Vagina (tissue), 2 donors: ENCODE results near the gene CCDC12. TPM values are rescaled to one million over a fixed set of nuclear protein-coding genes. Genes with fewer than 3 reads are reported as not detected.

Experiments
- DNase-seq, 2 donors: peaks; one replicate each; pipeline ENCODE4 v3.0.0-alpha.2; 2017; ENCODE audit errors: extremely low spot score in 2 of 2
- H3K27ac ChIP-seq: fragments of 200-600 bp; sonication (generic); one replicate; pipeline ENCODE4 v1.5.1; 2019
- H3K27me3 ChIP-seq: fragments of 200-600 bp; sonication (generic); one replicate; pipeline ENCODE4 v1.5.1; 2019
- H3K36me3 ChIP-seq, 2 donors: fragments of 200-600 bp; sonication (generic); one replicate each; pipeline ENCODE4 v1.5.1; 2017 to 2019
- H3K4me1 ChIP-seq: fragments of 200-600 bp; sonication (generic); one replicate; pipeline ENCODE4 v1.5.1; 2019
- H3K4me3 ChIP-seq, 2 donors: fragments of 200-600 bp; sonication (generic); 1 replicate in 1 of 2; 2 replicates in 1 of 2; pipeline ENCODE4 v1.5.1; 2016 to 2019
- H3K9me3 ChIP-seq: fragments of 200-600 bp; sonication (generic); one replicate; pipeline ENCODE4 v1.5.1; 2019
- POLR2A ChIP-seq, 2 donors: fragments of 450-650 bp; IDR thresholded peaks; one replicate each; pipeline ENCODE4 v1.6.1; 2017; ENCODE audit warnings: antibody characterized with exemption in 2 of 2, mild to moderate bottlenecking in 2 of 2, moderate library complexity in 2 of 2
- POLR2AphosphoS5 ChIP-seq, 2 donors: sonication (generic); formaldehyde crosslinking; IDR thresholded peaks; one replicate each; pipeline ENCODE4 v1.9.0; 2017; ENCODE audit warnings: antibody characterized with exemption in 2 of 2, mild to moderate bottlenecking in 2 of 2, low read depth in 1 of 2; ENCODE audit not compliant: insufficient read depth in 1 of 2
- intact Hi-C: fragments of 100-400 bp; cut with DNase I; formaldehyde crosslinking; loops from one replicate; pipeline ENCODE4 v1.15.1; 2023
- total RNA-seq: library from RNA; depleted of rRNA; stranded (reverse); fragments of >200 nt; gene quantifications from one replicate; pipeline ENCODE4 v1.2.3, GENCODE V29; 2016
- TF ChIP-seq, protein P1 (sequence below), 3 experiments: fragments of 450-650 bp in 2 of 3; fragments of 200-600 bp in 1 of 3; sonication (generic) in 1 of 3; IDR thresholded peaks; one replicate each; pipeline ENCODE4 v1.5.1; 2017 to 2019; ENCODE audit warnings: antibody characterized with exemption in 3 of 3, mild to moderate bottlenecking in 2 of 3, moderate library complexity in 2 of 3

Gene CCDC12
- total RNA-seq, 1 donor from 2014 or later: 55.5 TPM

DNA sequence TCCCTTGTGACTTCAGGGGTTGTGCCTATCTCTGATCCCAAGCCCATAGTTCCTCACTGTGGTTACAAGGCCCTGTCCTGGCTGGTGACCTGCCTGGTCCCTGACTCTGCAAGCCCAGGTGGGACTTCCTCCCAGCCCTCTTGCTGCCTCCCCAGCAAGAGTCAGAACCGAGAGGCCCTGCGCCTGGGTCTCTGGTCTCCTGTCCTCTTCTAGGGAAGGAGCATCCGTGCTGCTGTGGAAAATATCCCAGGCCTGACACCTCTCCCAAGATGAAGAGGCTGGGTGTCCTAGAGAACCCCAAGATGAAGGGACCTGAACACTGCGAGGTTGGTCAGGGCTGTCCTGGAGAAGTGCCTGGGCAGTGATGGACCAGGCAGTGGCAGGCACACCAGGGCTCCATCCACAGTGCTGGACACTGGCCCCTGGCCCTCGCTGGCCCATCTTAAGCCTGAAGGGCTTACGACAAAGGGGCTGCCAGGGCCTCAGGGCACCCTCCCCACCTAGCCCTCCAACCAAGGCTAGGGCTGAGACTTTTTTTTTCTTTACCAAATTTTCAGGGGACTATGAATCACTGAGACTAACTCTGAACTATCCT, 66.3 kb downstream of the CCDC12 start:
- Histone ChIP-seq H3K4me3 (no peak overlapping the region), H3K27ac (no peak overlapping the region), H3K4me1 (peaks cover 32% of the 10 kb centered on the region), H3K9me3 (no peaks in the 10 kb centered on the region), H3K36me3 (no peaks in the 10 kb centered on the region), H3K27me3 (no peaks in the 10 kb centered on the region)
- no peak for DNase-seq
- intact Hi-C loops: no loop called here
- TF ChIP-seq POLR2A (IDR thresholded peaks at IDR 0.05) (no peak), POLR2AphosphoS5 (IDR thresholded peaks at IDR 0.05; ENCODE audit: insufficient read depth in 1 of 2, low read depth in 1 of 2) (no peak)
- TF ChIP-seq, protein P1, sequence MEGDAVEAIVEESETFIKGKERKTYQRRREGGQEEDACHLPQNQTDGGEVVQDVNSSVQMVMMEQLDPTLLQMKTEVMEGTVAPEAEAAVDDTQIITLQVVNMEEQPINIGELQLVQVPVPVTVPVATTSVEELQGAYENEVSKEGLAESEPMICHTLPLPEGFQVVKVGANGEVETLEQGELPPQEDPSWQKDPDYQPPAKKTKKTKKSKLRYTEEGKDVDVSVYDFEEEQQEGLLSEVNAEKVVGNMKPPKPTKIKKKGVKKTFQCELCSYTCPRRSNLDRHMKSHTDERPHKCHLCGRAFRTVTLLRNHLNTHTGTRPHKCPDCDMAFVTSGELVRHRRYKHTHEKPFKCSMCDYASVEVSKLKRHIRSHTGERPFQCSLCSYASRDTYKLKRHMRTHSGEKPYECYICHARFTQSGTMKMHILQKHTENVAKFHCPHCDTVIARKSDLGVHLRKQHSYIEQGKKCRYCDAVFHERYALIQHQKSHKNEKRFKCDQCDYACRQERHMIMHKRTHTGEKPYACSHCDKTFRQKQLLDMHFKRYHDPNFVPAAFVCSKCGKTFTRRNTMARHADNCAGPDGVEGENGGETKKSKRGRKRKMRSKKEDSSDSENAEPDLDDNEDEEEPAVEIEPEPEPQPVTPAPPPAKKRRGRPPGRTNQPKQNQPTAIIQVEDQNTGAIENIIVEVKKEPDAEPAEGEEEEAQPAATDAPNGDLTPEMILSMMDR (IDR thresholded peaks at IDR 0.05): no peak

DNA sequence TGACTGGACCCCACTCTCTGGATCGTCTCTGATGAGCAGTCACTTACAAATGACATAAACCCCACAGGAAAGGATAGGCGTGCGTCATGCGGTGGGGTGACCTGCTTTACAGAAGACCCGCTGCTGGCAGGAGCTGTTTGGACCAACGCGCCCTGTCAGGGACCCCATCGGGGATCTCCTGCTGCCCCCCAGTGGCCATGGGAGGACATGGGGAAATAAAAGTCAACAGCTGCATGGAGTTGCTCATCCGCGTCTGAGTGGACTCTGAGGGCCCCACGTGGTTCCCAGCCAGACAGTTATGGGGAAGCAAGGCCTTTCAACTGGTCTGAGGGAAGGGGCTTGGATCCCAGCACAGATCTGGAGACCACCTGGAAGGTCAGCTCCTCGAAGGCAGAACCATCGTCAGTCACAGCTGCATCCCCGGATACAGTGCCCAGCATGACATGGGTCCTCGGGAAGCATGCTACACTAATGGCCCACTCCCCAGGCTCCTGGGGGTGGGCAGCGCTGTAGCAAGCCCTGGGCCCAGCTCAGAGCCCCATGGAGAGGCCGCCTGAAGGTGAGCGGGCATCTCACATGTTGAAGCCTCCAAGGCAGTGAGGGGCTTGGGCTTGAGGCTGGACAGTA, 66.9 kb downstream of the CCDC12 start:
- Histone ChIP-seq H3K4me3 (no peak overlapping the region), H3K27ac (no peak overlapping the region), H3K36me3 (no peaks in the 10 kb centered on the region), H3K9me3 (no peaks in the 10 kb centered on the region), H3K4me1 (peaks cover 32% of the 10 kb centered on the region), H3K27me3 (no peaks in the 10 kb centered on the region)
- intact Hi-C loops: loop anchor here (5.0 kb wide), 1 partner anchor 42 kb away; no protein-coding TSS in a partner anchor
- TF ChIP-seq, protein P1 (IDR thresholded peaks at IDR 0.05): peak; percentile 67 to 88 (median 80)
- no peak for TF ChIP-seq POLR2AphosphoS5 (IDR thresholded peaks at IDR 0.05; ENCODE audit: insufficient read depth in 1 of 2, low read depth in 1 of 2)
- DNase-seq: no peak

DNA sequence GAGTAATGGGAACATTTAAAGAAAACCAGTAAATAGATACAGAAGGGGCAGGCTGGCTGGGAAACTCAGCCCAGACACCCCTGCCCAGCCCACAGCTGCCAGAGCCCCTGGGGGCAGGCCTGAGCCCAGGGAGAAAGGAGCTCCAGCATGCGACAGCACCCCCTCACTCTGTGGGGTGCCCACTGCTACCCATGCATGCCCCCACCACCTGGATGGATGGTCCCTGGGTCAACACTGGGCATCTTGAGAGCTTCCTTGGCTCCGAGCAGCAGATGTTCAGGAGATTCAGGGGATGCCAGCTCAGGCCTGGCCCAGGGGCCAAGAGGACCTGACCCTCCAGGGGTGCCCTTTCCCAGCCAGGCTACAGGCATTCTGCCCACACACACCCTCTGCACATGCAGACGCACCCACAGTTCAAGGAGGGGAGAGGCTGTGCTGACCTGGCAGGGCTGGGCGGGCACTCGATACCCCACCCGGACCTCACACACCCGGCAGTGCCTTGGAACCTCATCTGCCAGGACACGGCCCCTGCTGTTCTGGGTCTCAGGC, 67.5 kb downstream of the CCDC12 start:
- TF ChIP-seq, protein P1 (IDR thresholded peaks at IDR 0.05): no peak
- TF ChIP-seq POLR2A (IDR thresholded peaks at IDR 0.05) (no peak), POLR2AphosphoS5 (IDR thresholded peaks at IDR 0.05; ENCODE audit: insufficient read depth in 1 of 2, low read depth in 1 of 2) (no peak)
- H3K36me3 ChIP-seq: no peaks in the 10 kb centered on the region
- intact Hi-C loops: loop anchor here (5.0 kb wide), 1 partner anchor 42 kb away; no protein-coding TSS in a partner anchor
- H3K27ac ChIP-seq: no peak overlapping the region
- no peak for DNase-seq
- peaks cover 26% of the 10 kb centered on the region for H3K4me1 ChIP-seq
- no peaks in the 10 kb centered on the region for H3K27me3 ChIP-seq
- no peaks in the 10 kb centered on the region for H3K9me3 ChIP-seq
- H3K4me3 ChIP-seq: no peak overlapping the region

DNA sequence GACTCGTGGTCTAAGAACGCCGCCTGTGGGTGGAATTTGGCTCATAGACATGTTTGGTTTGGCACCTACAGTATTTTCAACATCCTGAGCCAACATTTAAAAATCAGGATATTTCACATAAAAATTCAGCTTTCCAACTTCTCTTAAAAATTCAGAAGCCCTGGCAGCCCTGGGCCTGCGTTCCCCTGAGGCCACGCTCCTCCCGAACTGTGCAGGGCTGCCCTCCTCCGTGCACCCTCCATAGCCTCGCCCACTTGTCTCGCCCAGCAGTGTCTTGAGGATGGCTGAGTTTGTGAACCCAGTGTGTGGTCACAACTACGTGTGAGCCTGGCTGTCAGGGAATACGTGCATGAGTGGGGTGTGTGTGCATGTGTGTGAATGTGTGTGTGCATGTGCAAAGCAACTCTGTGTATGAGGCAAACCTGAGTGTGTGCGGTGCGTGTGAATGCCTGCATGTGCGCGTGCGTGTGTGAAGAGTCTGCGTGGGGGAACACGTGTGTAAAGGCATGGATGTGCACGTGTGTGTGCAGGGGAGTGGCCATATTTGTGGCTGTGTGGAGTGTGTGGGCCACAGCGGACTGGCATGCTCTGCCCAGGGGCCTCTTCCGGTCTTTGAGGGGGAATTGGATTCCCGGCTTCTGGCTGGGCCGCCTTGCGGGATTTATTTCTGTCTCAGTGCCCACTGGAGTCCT, 68.1 kb downstream of the CCDC12 start:
- Histone ChIP-seq H3K27me3 (no peaks in the 10 kb centered on the region), H3K36me3 (no peaks in the 10 kb centered on the region), H3K4me3 (no peak overlapping the region), H3K9me3 (no peaks in the 10 kb centered on the region), H3K4me1 (peaks cover 20% of the 10 kb centered on the region), H3K27ac (no peak overlapping the region)
- TF ChIP-seq, protein P1 (IDR thresholded peaks at IDR 0.05): peak in 1 of 3 experiments; percentile 12
- TF ChIP-seq POLR2A (IDR thresholded peaks at IDR 0.05): no peak
- intact Hi-C loops: loop anchor here (5.0 kb wide), 1 partner anchor 41 kb away; no protein-coding TSS in a partner anchor
- no peak for DNase-seq
